Germinal center (tissue), 1 donor: ENCODE results near the gene EEF1AKMT1.

Source experiments
- DNase-seq: peaks from one replicate; pipeline ENCODE4 v3.0.0; 2012; ENCODE audit warnings: mixed read lengths, low spot score

Gene EEF1AKMT1, protein sequence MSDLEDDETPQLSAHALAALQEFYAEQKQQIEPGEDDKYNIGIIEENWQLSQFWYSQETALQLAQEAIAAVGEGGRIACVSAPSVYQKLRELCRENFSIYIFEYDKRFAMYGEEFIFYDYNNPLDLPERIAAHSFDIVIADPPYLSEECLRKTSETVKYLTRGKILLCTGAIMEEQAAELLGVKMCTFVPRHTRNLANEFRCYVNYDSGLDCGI

GRCh38 chr13:20773194-20774080 is at the start of gene EEF1AKMT1:
Gene EEF1AKMT1, minus strand, starts transcription at chr13:20773961. Its CDS starts 16,363 bp downstream, at chr13:20757598.
- DNase-seq = peak; percentile 87

- DNase-seq = no peak
These were observed 49.3 kb upstream of the EEF1AKMT1 start for GRCh38 chr13:20823071-20823470.

GRCh38 chr13:20822406-20822805 is 48.6 kb upstream of the EEF1AKMT1 start:
- no peak for DNase-seq

GRCh38 chr13:20819715-20820114 is 46.0 kb upstream of the EEF1AKMT1 start:
- no peak for DNase-seq

DNA sequence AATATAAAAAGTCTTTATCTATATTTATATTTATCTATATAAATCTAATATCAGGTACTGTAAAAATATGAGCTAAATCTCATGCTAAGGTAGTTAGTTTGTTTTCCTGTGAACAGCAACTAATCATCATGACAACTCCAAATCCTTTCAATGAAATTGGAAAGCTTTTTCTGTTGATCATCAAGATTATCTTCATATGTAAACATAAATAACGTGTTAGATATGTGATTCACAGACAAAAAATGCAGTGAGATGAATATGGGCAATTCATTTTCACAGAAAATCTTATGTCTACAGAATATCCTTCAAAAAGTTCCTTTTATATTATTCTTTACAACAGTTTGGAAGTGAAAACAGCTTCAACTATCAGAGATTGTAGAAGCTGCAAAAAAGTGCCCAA is 41.7 kb upstream of the EEF1AKMT1 start:
- no peak for DNase-seq

GRCh38 chr13:20814224-20814910 is 40.6 kb upstream of the EEF1AKMT1 start:
- no peak for DNase-seq

GRCh38 chr13:20812890-20813289 is 39.1 kb upstream of the EEF1AKMT1 start:
- no peak for DNase-seq

DNA sequence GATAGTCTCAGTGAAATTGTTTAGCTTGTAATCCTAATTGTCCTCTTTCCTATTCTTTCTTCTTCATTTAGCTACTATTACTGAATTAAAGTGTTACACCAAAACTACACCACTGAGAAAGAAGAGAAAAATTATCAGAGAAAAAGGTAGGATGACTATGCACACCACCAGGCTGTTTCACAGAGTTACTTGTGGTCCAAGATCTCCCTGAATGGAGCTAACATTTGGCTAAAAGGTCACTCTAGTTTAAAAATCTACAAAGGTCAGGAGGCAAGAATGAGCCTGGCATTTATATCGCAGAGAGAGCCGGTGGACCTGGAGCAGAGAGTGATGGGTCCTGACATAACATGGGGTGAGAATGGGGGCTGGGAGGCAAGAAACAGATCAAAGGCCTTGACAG is 37.0 kb upstream of the EEF1AKMT1 start:
- no peak for DNase-seq

- no peak for DNase-seq
These were observed 35.1 kb upstream of the EEF1AKMT1 start for GRCh38 chr13:20808874-20809273.

DNA sequence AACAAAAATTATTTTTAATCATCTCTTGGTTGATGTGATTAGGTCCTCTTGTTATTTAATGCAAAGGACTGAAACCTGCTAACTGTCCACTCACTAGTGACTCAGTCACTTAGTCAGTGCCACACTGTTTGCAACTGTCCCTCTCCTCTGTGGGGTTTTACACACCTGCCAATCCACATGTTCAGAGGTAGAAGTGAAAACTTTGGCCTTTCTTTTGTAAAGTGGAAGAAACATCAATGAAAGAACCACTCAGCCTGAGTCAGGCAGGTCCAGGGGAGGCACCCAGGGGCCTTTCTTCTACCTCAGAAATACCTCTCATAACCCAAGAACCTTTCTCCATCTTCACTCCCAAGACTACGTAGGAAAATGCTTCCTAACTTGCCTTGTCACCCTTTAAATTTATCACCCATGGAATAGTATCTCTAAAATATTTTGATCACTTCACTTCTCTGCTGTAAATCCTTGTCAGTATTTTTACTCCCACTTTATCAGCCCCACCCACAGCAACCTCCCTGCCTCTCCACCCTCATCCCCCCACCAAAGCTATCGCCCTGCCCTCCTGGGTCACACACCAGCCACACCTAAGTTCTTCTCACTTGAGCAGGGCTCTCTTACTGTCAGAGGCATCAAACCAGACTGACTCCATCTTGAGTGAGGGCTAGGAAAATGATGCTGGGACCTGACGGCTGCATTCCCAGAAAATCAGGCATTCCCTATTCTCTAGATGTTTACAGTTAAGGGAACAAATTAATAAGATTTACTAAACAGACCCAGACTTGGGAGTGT is 29.6 kb upstream of the EEF1AKMT1 start:
- no peak for DNase-seq

- DNase-seq = no peak
These were observed 27.9 kb upstream of the EEF1AKMT1 start for GRCh38 chr13:20801707-20802106.

GRCh38 chr13:20799726-20800416 is 26.1 kb upstream of the EEF1AKMT1 start:
- DNase-seq = no peak

- DNase-seq = no peak
These were observed 24.3 kb upstream of the EEF1AKMT1 start for GRCh38 chr13:20798027-20798426.

DNA sequence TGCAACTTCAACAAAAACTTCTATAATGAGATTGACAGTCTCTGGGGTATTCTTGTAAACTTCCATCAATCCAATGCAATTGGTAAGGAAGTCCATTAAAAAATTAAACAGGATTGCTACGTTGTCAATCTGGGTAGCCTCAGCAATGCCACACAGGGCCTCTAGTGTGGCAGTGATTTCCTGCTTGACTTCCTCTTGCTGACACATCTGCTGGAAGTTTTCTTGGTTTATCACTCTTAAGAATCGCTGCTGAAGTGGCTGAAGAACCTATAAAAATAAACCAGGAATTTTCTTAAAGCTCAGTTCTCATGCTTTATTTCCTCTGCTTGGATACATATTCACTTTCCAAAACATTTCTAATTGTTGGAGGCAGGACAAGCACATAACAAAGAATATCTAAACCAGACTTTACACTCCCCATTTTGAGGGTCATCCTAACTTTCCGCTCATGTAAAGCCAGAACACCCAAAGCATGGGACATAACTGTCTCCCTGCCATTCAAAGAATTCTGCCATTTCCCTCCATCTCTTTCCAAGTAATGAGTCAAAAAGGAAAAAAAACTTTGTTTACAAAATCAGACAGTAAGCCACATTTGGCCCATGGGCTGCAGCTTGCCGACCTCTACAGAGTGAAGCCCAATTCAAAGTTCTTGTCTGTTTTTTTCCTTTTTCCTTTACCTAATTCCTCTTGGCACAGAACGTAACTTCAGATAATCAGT is 23.2 kb upstream of the EEF1AKMT1 start:
- DNase-seq = no peak

DNA sequence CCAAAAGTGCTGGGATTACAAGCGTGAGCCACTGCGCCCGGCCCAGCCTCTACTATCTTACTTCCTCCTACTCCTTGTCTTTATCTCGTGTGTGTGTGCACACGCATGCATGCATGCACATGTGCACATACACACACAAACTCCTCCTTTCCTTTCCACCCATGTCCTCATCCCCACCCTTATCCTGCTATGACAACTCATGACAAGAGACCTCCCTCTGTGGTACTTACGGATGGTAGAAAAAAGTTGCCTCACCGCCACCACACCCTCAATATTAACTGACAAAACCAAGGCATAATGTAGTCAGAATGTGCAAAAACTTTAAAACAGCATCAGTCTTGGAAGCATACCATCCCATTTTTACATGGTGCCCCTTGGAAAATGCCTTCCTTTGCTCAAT is 15.9 kb upstream of the EEF1AKMT1 start:
- no peak for DNase-seq

GRCh38 chr13:20788312-20788711 is 14.6 kb upstream of the EEF1AKMT1 start:
- no peak for DNase-seq

DNA sequence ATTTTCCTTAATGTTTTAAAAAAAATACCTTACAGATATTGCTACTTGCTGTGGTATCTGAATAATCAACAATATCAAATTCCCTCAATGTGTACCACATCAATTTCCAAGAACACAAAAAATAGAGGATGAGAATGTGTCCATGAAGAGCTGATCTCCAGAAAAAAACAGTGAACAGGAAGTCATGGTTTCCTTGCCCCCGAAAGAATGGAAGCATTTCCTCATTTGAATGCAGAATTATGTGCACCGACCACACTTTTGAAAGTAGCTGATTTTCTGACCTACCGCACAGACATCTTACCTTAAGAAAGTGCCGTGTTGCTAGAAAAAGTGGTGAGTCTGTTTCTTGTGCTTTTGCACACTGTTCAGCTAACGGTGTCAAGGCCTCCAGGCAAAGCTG is 13.4 kb upstream of the EEF1AKMT1 start:
- DNase-seq = no peak

DNA sequence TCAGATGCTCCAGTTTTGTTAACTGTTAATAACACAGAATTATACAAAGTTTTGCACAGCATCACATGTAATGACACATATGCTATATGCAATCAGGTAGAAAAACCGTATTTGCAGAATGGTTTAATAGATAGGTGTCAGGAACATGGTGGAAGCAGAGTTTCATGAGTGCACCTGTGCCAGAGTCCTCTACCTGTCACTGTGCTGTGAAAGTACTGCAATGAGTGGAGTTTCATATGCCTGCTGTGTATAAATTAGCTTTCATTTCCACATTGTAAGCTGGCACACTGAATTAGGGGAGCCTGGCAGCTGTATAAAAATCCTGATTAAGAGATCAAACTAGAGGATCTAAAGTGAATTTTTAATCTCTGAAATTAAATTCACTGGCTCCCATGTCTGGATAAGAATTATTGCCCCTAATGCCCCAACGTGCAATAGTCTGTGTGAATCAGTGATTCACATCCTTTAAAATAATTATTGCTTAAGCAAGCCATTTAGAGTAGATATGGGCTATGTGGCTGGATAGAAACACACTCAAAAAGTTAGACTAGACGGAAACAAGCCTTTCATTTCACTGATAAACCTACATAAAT is 8.5 kb upstream of the EEF1AKMT1 start:
- no peak for DNase-seq

GRCh38 chr13:20780317-20780716 is 6.6 kb upstream of the EEF1AKMT1 start:
- no peak for DNase-seq

DNA sequence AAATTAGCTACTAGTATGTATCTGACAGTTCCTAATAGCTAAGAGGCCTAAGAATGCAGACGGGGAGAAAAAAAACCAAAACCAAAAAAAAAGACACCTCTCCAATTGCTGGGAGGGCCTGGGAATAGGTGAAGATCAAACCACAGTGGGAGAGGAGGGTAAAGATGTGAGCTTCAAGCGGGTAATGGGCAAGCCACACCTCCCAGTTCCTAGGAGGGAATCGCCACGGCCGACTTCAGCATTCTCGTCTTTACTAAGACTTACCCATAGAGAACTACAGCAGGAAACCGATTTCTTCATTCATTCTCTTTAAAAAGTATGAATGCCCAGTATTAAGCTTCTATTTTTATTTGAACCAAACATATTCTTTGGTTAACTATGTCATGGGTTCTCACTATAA is 5.6 kb upstream of the EEF1AKMT1 start:
- no peak for DNase-seq
